Retina (tissue), 1 donor: Measurements from ENCODE around the gene UTP15.

Experiments used
- DNase-seq: peaks from one replicate; pipeline ENCODE4 v3.0.0-alpha.2; 2016

The UTP15 gene, protein sequence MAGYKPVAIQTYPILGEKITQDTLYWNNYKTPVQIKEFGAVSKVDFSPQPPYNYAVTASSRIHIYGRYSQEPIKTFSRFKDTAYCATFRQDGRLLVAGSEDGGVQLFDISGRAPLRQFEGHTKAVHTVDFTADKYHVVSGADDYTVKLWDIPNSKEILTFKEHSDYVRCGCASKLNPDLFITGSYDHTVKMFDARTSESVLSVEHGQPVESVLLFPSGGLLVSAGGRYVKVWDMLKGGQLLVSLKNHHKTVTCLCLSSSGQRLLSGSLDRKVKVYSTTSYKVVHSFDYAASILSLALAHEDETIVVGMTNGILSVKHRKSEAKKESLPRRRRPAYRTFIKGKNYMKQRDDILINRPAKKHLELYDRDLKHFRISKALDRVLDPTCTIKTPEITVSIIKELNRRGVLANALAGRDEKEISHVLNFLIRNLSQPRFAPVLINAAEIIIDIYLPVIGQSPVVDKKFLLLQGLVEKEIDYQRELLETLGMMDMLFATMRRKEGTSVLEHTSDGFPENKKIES

DNA sequence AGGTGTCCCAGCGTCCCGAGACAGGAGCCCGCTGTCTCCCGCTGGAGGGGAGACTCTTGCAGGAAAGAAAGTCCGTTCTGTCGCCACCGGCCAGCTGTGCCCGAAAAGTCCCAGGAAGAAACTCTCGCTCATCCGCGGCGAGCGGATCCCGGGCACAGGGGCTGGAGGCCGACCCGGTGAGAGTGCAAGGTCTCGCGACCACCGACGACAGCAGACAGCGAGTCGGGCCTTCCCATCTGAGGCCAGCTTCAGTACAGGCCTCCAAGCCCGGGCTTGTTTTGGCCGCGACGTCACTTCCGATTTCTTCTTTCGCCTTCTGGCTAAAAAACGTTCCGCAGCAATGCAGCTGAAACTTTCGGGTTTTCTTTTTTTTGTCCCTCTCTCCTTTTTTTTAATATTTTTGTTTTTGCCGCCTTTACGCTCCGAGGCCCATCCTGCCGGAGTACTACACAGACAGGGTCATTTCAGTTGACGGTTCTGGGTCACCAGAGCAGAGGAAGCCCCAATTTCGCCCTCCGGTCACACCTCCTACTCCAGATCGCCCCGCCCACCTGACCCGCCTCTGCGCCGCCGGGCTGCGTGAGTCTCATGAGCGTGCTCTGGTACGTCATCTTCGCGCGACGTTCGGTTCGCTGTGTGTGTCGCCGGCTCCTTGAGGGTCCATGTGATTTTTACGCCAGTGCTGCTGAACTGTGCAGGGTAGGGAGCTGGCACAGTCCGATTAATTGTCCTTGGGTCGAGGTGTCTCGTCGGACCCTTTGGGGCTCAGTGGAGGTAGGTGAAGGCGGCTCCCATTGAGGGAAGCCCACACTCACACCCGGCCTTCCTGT, at the start of gene UTP15, which contains the start of gene ANKRA2:
Gene UTP15 (plus strand): TSS at position 605 of the 830 bp plus-strand sequence. CDS start 1,602 bp downstream, outside the sequence.
Gene ANKRA2 (minus strand): TSS at position 501 of the 830 bp plus-strand sequence. CDS start 2,758 bp downstream, outside the sequence.
- DNase-seq = peak; percentile 99

DNA sequence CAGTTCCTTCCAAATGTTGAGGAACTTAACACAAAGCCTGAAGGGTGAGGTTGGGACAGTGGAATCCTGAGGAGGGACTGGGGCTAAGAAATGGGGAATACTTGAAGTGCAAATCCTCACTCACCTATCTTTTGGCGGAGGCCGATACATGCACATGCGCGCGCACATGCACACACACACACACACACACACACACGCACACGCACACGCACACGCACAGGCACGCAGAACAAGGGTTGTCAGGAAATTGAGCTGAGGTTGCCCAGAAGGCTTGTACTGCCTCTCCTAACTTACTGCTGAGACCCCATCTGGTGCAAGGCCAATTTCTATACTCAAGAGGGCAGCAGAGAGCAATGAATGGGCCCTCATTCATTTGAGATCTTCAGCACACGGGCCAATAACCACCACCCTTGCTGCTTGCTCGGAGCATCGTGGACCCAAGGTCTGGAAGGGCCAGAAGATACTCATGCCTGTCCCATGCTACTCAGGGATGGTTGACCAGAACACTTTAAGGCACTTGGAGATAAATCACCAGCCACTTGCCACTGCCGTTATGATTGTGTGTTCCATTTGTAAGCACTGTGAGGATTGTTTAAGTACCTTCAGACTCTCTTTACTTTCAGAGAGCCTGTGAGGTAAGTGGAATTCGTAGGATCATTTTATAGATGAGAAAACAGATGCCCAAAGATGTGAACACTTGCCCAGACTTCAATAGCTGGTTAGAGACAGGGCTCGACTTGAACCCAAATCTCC, 45.8 kb upstream of the UTP15 start:
- DNase-seq = peak; percentile 78

DNA sequence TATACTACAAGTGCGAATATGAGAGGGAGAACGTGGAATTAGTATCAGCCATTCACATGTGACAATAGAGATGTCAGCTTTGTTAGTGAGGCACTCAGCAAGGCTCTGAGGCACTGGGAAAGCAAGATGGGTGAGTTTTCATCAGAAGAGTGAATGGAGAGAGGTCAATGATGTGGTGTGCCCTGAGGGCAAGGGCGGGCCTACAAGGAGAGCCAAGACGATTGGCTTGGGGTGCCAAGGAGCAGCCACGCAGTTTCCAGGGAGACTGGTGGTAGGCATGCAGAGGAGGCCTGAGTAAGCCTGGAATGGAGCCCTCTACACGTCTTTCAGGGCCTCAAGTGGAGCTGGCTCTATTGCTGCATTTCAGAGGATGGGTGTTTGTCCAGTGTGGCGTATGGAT, 42.6 kb upstream of the UTP15 start:
- DNase-seq = no peak

DNA sequence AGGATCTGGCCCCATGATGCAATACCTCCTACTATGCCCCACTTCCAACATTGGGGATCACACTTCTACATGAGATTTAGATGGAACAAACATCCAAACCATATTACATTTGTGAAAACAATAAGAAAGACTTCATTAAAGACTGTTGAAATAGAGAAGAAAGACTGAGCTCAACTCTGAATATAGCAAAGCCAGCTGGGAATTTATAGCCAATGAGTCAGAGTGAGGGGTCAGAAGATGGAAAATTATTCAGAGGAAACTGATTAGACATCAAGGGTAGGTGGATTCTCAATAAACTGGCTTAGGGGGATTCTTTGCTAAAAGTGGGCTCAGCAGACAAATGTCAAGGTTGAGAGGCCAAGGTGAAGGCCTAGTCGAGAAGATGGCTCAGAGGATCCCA, 41.7 kb upstream of the UTP15 start:
- DNase-seq = no peak

DNA sequence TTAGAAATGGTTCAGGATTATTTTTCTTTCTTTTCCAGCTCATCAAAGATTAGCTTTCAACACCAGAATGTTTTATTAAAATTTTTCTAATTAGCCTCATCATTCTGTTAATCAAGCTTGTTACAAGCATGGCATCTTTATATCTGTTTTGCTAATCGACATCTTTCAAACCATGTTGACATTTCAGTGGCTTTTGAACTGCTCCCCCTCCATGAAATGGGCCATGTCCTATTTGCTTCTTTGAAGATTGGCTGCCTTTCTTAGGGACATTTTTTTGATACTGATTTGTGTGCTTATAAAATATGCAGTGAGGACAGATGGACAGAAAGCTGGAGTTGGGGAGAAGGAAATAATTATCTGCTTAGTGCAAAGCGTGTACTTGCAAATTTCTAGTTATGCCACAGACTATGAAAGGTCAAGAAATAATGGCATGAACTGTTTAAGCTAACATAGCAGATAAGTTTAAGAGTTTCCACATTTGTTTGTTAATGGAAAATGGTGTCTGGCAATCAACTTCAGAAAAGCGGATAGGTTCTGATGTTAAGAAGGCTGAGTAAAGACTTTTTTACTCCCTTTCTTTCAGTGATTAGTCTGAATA, 39.8 kb upstream of the UTP15 start:
- no peak for DNase-seq

DNA sequence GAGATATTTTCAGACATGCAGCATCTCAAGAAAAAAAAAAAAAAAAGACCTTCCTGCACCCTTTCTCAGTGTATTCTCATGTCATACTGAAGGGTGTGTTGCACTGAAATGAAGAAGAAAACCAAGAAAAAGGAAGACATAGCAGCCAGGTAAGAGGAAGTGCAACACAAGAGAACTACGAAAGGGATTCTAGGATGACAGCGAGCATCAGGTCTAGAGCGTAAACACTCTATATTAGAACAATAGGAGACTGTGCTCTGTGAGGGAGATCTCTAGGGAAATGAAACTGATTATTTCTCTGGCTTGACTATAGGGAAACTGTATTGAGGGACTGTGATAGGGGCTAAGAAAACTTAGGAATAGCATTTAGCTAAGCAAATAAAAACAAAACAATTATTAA, 37.3 kb upstream of the UTP15 start:
- no peak for DNase-seq

DNA sequence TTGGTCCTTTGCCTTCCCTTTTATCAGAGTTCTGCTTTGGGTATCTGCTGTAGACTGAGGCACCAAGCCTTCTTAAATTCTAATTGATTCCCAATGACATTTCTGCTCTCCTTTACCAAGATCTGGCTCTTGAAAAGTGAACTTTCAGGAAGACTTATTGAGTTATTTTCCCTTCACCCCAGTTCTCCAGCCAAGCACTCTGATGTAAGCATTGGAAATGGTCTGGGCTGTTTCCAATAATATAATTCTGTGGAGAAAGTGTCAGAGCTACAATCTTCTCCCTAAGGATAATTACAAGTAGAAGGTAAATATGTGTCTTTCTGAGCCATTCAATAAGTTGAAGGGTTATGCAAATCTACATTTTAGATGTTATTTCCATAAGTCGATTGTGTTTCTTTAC, 36.5 kb upstream of the UTP15 start:
- DNase-seq = no peak

DNA sequence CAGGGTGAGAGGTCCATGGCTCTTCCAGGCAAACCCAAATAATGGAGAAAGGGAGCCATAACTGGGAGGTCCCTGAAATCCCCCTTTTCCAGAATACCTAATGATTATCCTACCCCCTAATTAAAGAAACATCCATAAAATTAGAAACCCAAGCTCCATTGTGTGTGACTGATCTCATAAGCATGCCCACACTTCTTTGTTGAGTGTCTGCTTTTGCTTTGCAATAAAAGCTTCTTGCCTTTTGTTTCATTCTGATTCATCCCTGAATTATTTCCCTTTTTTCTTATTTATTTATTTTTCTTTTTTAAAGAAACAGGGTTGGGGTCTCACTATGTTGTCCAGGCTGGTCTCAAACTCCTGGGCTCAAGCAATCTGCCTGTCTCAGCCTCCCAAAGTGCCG, 34.2 kb upstream of the UTP15 start:
- no peak for DNase-seq

DNA sequence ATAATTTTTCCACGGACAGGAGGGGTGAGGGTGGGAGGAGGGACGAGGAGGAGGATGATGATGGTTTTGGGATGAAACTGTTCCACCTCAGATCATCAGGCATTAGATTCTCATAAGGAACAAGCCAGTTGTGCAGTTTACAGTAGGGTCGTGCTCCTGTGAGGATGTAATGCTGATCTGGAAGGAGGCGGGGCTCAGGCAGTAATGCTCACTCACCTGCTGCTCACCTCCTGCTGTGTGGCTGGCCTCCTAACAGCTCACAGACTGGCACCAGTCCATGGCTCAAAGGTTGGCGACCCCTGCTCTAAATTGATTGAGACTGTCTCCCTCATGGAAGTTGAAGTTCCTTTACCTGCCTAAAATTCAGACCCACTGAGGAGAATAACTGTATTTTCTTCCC, 33.3 kb upstream of the UTP15 start:
- DNase-seq = no peak

DNA sequence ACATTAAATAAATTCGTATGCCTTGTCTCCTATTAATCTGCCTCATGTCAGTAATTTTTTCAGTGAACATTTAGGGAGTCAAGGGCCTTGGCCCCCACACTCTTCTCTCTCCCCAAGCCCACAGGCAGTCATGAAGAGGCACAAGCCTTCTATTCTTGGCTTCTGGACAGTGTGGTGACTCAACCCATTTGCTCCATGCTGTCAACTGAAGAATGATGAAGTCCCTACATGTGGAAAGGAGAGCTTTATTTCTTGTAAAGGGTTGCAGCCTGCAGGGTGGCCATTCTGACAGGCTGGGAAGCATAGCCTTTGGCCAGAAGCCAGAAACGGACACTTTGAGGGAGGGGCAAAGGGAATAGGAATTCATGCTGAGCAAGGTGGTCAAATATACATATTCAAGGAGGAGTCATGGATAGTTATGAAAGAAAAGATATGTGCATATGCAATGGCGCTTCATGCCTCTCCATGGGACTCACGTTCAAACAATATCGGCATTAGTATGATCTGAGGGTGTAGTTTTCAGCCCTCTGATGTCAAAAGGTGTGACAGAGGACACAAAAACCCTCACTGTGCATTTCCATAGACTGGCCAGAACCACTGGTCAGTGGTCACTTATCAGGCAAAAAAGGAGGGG, 31.4 kb upstream of the UTP15 start:
- DNase-seq = no peak

DNA sequence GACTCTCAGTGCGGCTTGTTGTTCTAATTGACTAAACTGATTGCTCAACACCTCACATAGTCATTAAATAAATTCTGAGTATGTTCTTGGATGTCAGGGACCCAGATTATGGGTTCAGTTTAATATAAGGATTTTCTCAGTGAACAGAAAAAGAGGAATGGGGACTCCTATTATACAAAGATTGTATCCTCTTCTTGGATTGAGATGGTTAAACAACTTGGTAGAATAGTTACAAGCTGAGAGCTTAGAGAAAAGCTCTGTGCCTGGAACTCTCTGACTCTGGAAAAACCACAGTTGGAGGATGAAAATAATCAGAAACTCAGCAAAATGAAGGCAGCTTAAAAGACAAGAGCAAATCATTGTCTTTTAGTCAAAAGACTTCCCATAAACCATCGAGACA, 30.6 kb upstream of the UTP15 start:
- no peak for DNase-seq

DNA sequence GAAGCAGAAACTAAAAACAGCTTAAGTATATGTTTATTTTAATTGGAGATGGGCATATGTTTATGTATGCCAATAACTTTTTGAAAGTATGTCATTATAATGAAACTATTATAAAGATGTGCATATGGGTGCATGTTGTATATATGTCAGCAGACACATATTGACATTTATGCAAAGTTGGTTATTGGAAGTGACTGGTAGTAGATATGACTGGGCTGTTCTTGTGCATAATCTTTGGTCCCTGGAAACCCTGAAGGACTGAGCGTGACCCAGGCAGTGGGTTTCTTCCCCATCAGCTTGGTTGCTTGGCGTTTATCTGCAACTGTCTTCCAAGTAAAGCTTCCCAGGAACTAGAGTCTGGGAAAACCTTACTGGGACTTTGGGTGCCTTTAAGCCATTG, 25.8 kb upstream of the UTP15 start:
- DNase-seq = no peak

DNA sequence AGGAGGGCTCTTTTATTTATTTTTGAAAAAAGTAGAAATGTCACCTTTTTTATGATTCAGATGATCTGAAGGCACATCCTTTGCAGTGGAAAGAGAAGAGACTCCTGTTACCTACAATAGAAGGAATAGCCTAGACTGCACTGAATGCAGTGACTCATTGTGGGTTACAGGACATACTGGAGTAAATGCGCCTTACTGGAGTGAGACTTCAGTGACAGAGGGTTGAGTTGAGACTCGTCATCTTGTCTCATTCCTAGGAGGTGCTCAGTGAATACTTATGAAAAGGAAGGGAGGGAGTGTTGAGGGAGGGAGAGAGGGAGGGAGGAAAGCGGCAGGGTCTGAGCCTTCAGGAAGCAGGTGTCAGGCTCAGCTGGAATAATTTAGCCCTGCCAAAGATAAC, 25.4 kb upstream of the UTP15 start:
- no peak for DNase-seq

DNA sequence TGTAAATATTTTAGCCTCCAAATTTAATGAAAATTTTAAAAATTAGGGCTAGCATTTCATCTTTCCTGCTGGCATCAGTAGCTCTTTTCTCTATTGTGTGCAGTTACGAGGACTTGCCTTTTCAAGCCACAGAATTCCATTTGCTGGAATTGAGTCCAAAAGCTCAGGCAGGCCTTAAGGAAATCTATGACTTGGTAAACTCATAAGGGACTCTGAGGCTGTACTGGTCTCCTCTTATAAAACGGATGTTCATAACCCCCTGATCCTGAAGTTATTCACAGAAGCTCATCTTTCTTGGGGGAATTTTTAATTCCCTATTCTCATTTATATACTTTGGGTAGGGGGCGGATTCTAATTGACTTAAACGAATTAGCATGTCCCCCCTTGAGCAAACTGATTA, 23.5 kb upstream of the UTP15 start:
- DNase-seq = no peak

DNA sequence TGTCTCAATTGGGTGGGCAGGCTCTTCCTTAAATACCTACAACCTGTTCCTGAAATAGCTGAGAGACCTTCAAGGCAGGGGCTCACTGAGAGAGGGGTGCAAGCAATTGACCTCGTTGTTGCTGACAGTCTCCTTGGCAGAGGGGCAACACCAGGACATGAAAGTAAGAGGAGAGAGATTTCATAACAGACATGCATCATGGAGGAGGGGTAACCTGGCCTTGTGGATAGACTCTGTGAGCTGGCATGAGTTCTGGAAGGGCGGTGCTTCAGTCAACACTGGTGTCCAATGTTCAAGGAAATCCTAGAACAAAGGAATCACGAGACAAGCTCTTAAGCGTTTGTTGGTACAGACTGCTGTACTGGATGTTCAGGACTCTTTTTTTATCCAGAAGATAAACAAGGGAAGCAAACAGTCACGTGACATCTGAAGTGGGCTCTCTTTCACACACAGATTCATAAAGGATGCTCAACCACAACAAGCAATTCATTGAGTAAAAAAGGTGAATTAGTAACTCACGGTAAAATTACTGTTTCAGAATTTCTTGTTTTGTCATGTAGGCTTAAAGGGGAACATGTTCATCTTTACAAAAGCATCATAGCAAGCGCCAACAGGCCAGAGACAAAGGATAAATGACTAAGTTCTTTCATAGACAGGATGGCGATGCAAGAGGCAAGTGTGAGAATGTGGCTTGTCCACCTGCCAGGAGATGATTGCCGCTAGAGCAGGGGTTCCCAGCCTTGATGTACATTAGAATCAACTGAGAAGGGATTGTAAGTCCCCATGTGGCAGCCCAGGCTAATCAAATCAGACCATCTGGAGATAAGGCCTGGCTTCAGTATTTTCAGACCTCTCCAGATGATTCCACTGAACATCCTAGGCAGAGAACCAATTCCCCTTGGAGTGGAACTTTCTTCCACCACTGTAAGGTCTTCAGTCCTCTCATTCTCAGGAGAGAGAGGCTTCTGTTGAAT, 20.8 kb upstream of the UTP15 start:
- DNase-seq = no peak

DNA sequence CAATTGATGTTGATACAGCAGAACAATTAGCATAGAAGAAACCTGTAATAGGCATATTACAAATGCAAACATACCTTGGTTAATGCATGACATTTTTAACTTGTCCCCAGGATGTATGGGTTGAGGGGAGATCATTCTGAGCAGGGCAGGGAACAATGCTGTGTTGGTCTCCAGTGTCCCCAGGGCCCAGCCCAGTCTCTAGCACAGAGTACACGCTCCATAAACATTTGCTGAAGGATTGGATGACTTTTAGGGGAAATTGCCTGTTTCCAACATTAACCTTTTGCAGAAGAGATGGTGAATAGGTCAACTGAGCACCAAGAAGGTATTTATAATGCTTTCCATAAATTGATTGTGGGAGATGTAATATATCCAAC, 20.2 kb upstream of the UTP15 start:
- no peak for DNase-seq

DNA sequence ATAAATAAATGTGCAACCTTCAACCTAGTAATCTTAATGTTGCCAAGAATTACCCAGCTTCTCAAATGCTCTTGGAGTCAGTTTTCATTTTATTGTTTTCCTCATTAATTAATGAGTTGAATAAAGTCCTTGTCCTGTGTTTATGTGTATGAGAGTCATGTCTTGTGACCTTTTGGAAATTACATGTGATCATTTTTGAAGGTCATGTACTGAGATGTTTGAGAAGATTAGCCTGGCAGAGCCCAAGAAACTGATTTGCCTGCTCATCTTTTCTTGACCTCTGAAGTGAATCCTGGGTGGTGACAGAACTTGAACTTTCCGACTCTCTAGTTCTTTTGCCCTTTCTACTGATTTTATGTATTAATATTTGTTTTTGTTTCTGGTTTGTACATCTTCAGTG, 15.5 kb upstream of the UTP15 start:
- no peak for DNase-seq

DNA sequence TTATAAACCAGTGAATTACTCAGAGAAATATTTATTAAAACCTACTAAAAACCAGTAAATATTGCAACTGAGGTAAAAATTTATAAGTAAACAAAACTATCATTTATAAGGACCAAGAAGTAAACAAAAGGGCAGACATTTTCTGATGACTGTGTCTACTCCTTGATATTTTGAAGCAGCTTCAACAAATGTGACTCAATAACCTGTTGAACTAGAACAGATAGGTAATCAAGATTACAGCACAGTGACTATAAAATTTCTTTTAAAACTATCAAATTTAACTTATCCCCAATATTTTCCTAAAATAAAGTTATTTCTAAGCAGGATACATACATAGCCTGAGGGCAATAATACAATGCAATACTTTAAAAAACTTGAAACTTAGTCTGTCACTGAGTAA, 12.9 kb upstream of the UTP15 start:
- no peak for DNase-seq

DNA sequence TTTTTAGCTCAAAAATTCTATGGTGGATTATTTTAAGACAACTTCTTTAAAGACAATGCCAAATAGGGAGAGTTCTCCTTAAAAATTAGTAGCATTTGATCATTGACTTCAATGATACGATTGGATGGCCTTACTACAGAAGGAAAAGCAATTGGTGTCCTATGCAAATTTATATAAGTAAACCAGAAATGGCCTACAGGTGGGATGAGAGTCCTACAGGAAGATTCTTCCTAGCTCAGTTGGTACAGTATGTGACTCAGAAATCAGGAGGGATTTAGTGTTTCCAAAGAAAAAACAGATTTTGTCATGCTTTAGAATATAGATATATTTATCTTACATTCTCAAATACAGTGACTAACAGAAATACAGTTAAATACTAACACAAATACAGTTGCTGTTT, 6.6 kb upstream of the UTP15 start:
- no peak for DNase-seq

DNA sequence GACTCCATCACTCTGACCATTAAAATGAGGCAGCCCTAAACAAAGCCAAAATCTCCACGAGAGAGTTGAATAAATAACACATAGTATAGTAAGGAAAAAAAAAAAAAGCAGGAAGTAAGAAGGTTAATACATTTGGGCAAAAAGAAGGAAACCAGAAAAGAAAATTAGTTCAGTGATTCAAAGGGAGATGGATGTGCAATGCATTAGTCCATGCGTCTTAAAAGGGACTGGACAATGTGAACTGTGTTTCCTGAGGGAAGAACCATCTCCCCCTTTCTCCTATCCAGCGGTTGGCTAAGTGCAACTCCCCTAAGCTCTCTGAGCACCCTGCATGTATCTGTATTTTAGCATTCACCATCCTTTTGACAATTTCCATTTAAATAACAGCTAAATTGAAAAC, 1.5 kb upstream of the UTP15 start:
- peak; percentile 8 for DNase-seq

DNA sequence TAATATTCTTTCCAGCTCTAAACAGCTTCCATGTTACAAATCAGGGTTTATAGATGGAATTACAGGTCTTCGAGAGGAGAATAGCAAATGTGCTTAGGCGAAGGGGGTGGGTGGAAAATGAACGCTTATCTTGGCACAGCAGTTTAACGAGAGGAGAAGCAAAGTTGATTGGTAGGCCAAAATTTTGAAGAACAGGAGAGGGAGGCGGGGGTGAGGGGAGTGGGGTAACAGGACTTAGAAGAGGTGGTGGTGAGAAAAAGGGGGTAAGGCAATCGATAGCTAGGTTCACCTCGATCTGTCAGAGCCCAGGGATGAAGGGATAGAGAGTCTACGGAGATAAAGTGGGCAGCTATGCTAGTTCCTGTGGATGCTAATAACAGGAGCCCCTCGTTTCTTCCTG, 868 bp upstream of the UTP15 start:
- DNase-seq = no peak
